Measurements from ENCODE around the gene AKAP13. TPM values are rescaled to one million over a fixed set of nuclear protein-coding genes. Genes with fewer than 3 reads are reported as not detected.

AKAP13 gene
- polyA plus RNA-seq, 1 of the 3 experiments (the other 2 are of a cell fraction) = 8.4 TPM

- TF ChIP-seq, protein P1, sequence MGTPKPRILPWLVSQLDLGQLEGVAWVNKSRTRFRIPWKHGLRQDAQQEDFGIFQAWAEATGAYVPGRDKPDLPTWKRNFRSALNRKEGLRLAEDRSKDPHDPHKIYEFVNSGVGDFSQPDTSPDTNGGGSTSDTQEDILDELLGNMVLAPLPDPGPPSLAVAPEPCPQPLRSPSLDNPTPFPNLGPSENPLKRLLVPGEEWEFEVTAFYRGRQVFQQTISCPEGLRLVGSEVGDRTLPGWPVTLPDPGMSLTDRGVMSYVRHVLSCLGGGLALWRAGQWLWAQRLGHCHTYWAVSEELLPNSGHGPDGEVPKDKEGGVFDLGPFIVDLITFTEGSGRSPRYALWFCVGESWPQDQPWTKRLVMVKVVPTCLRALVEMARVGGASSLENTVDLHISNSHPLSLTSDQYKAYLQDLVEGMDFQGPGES (IDR thresholded peaks at IDR 0.05; ENCODE audit: low read depth, low read length) = no peak
- no peak for TF ChIP-seq JUND (IDR thresholded peaks at IDR 0.05)
Measured at GRCh38 chr15:85472349-85472748, 91.9 kb downstream of the AKAP13 start (continued).

DNA sequence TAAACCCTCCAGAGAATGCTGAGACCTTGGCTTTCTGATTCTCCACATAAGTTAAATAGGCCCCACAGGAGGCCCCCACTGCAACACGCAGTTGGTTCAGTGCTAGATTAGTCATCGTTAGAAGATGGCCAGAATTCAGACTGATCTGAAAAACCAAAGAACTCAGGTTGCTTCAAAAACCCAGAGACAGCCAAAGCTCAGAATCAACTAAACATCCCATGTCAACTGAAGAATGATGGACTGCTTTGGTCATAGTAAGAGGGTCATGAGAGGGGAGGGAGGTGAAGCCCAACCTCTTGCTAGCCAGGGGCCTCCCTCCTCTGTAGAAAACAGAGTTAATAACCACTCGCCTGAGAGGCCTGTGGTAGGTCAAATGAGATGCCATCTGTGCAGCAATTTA is 93.1 kb downstream of the AKAP13 start:
- no peaks in the 10 kb centered on the region for H3K27me3 ChIP-seq (ENCODE audit: insufficient read depth)
- no peak overlapping the region for H3K4me3 ChIP-seq (ENCODE audit: low read depth in 2 of 2, low read length in 1 of 2)
- DNase-seq = no peak
- H3K9me3 ChIP-seq = no peaks in the 10 kb centered on the region
- 66% methylated on average over 3 of the region's 3 CpGs for WGBS (ENCODE audit: low lambda C conversion rate)
- no peak for TF ChIP-seq CHD2 (IDR thresholded peaks at IDR 0.05; ENCODE audit: low read length, partially characterized antibody)
- no peak for TF ChIP-seq RCOR1 (IDR thresholded peaks at IDR 0.05; ENCODE audit: low read length)
- no peak for TF ChIP-seq RAD21 (IDR thresholded peaks at IDR 0.05; ENCODE audit: low read length)
- no peak for TF ChIP-seq RXRA (IDR thresholded peaks at IDR 0.05; ENCODE audit: borderline replicate concordance, low read depth)
- no peak for TF ChIP-seq GABPA (IDR thresholded peaks at IDR 0.05; ENCODE audit: low read depth)
- TF ChIP-seq FOSL2 (IDR thresholded peaks at IDR 0.05; ENCODE audit: borderline replicate concordance, low read depth) = peak; percentile 33; the same call in 1 of the 2 replicates
- TF ChIP-seq FOXM1 (IDR thresholded peaks at IDR 0.05; ENCODE audit: low read depth) = no peak
- no peak for TF ChIP-seq POLR2AphosphoS5 (IDR thresholded peaks at IDR 0.05; ENCODE audit: low read depth, low read length)
- no peak for TF ChIP-seq NFIC (IDR thresholded peaks at IDR 0.05; ENCODE audit: borderline replicate concordance)
- TF ChIP-seq USF2 (IDR thresholded peaks at IDR 0.05; ENCODE audit: borderline replicate concordance, low read depth, low read length) = no peak
- TF ChIP-seq, protein P2, sequence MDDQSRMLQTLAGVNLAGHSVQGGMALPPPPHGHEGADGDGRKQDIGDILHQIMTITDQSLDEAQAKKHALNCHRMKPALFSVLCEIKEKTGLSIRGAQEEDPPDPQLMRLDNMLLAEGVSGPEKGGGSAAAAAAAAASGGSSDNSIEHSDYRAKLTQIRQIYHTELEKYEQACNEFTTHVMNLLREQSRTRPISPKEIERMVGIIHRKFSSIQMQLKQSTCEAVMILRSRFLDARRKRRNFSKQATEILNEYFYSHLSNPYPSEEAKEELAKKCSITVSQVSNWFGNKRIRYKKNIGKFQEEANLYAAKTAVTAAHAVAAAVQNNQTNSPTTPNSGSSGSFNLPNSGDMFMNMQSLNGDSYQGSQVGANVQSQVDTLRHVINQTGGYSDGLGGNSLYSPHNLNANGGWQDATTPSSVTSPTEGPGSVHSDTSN (IDR thresholded peaks at IDR 0.05) = 0 out of 2 replicates have a peak, but pooled peaks have one; percentile 21
- H3F3A ChIP-seq (replicated peaks; ENCODE audit: insufficient read depth) = peaks cover 2% of the 10 kb centered on the region
- no peaks in the 10 kb centered on the region for H3K36me3 ChIP-seq (replicated peaks in 1 of 2; ENCODE audit: control insufficient read depth in 1 of 2, insufficient read depth in 2 of 2, low read length in 1 of 2)
- peak overlapping the region; percentile 17 for H3K4me2 ChIP-seq
- H3K79me2 ChIP-seq (ENCODE audit: insufficient read depth) = peaks cover 66% of the 10 kb centered on the region
- H3K27ac ChIP-seq (ENCODE audit: low read depth in 2 of 2, low read length in 1 of 2) = peak overlapping the region in 1 of 2 experiments; percentile 23; a peak in 1 of 4 replicates
- no peak overlapping the region for H3K9ac ChIP-seq
- ChIA-PET POLR2A (no interaction called here), CTCF (interaction anchor here (1.2 to 2.0 kb wide), 2 partner anchors 16 to 177 kb away, joined by 3 to 7 read pairs; no protein-coding TSS in a partner anchor)
- peaks cover 15 to 20% of the 10 kb centered on the region in 2 experiments for H3K4me1 ChIP-seq (ENCODE audit: control insufficient read depth in 1 of 2, insufficient read depth in 2 of 2, low read depth in 1 of 2, low read length in 1 of 2)
- H2AFZ ChIP-seq (ENCODE audit: low read depth) = no peak overlapping the region
- no peaks in the 10 kb centered on the region for H3K9me2 ChIP-seq
- peaks cover 26% of the 10 kb centered on the region for H4K20me1 ChIP-seq (ENCODE audit: insufficient read depth)

Measured in SK-N-SH (cell line).